PFSK-1 (cell line): Measurements from ENCODE around the gene TNFRSF19.

Experiments
- POLR2AphosphoS5 ChIP-seq: IDR thresholded peaks from 2 replicates; pipeline ENCODE4 v1.6.1; 2012; ENCODE audit warnings: low read depth, mild to moderate bottlenecking, control low read depth, low read length, moderate library complexity
- REST ChIP-seq, 2 experiments: IDR thresholded peaks; 2 replicates each; pipeline versions ENCODE4 v1.6.1 to v1.8.0; 2011 to 2012; ENCODE audit warnings: low read depth in 2 of 2, low read length in 2 of 2, control low read depth in 1 of 2, inconsistent platforms in 1 of 2, mild to moderate bottlenecking in 1 of 2, moderate library complexity in 1 of 2; ENCODE audit not compliant: insufficient read depth in 1 of 2
- TAF1 ChIP-seq: IDR thresholded peaks from 2 replicates; pipeline ENCODE4 v1.6.1; 2012; ENCODE audit warnings: low read length, control low read depth, borderline replicate concordance; ENCODE audit not compliant: insufficient read depth

GRCh38 chr13:23656637-23657371, 86.6 kb downstream of the TNFRSF19 start:
- no peak for TF ChIP-seq TAF1
- TF ChIP-seq POLR2AphosphoS5, result no peak
- 0 out of 4 replicates have a peak, but pooled peaks of 1 of the 2 experiments have one; percentile 26 for TF ChIP-seq REST (IDR thresholded peaks at IDR 0.05; ENCODE audit: insufficient read depth in 1 of 2, low read depth in 2 of 2, low read length in 2 of 2)
